Caco-2 (cell line): ENCODE measurements around the gene CACNA1S. TPM values are rescaled to one million over a fixed set of nuclear protein-coding genes. Genes with fewer than 3 reads are reported as not detected.

Source experiments
- BruUV-seq: library from RNA; stranded (reverse); fragments of 400-500 nt; replicated peaks from 2 replicates; lab custom pipeline; 2021; lab: Mats Ljungman, UMichigan
- CTCF ChIA-PET: fragments of 300-600 bp; sonication (Branson Sonifier 250); formaldehyde crosslinking; loops from one replicate; lab custom pipeline; 2022; ENCODE audit warnings: antibody characterized with exemption; lab: Charles Lee
- POLR2A ChIA-PET: fragments of 300-600 bp; sonication (Branson Sonifier 250); formaldehyde crosslinking; loops from one replicate; lab custom pipeline; 2022; ENCODE audit warnings: antibody characterized with exemption; lab: Charles Lee
- DNase-seq, 2 experiments: peaks; one replicate each; pipeline versions ENCODE4 v3.0.0 to v3.0.0-alpha.2; 2020 to 2022
- H3K27me3 ChIP-seq: replicated peaks from 2 replicates; pipeline ENCODE4 v1.6.0; 2011; ENCODE audit warnings: low read length; ENCODE audit not compliant: control insufficient read depth, insufficient read depth
- H3K36me3 ChIP-seq: 2 replicates; pipeline ENCODE4 v1.5.1; 2011; ENCODE audit warnings: low read length; ENCODE audit not compliant: control insufficient read depth, insufficient read depth
- H3K4me1 ChIP-seq: fragments of 250-450 bp; sonication (Bioruptor Pico); 2 replicates; pipeline ENCODE4 v1.5.1; 2020; ENCODE audit warnings: mild to moderate bottlenecking
- H3K4me3 ChIP-seq: 2 replicates; pipeline ENCODE4 v1.5.1; 2011; ENCODE audit warnings: low read depth, mild to moderate bottlenecking, control low read depth, low read length
- H3K9me3 ChIP-seq: fragments of 250-450 bp; sonication (Bioruptor Pico); 2 replicates; pipeline ENCODE4 v1.5.1; 2020; ENCODE audit warnings: mild to moderate bottlenecking, moderate library complexity
- H3K27ac Mint-ChIP-seq: one replicate; pipeline ENCODE4 v1.8.0; 2022; ENCODE audit warnings: mixed read lengths; ENCODE audit not compliant: unreplicated experiment
- H3K27me3 Mint-ChIP-seq: one replicate; pipeline ENCODE4 v1.8.0; 2022; ENCODE audit warnings: mixed read lengths; ENCODE audit not compliant: insufficient read depth, unreplicated experiment
- H3K36me3 Mint-ChIP-seq: one replicate; pipeline ENCODE4 v1.8.0; 2022; ENCODE audit warnings: mild to moderate bottlenecking, mixed read lengths; ENCODE audit not compliant: insufficient read depth, unreplicated experiment
- H3K4me1 Mint-ChIP-seq: one replicate; pipeline ENCODE4 v1.8.0; 2022; ENCODE audit warnings: low read depth, mixed read lengths; ENCODE audit not compliant: unreplicated experiment
- H3K4me3 Mint-ChIP-seq: one replicate; pipeline ENCODE4 v1.8.0; 2022; ENCODE audit warnings: mild to moderate bottlenecking, moderate library complexity, mixed read lengths; ENCODE audit not compliant: unreplicated experiment
- H3K9me3 Mint-ChIP-seq: one replicate; pipeline ENCODE4 v1.8.0; 2022; ENCODE audit warnings: mixed read lengths; ENCODE audit not compliant: unreplicated experiment
- CTCF ChIP-seq, 2 experiments: fragments of 200-600 bp in 1 of 2; IDR thresholded peaks; 1 replicate in 1 of 2; 2 replicates in 1 of 2; pipeline versions ENCODE4 v1.5.1 to v1.8.0; 2011 to 2022; ENCODE audit warnings: antibody characterized with exemption in 1 of 2, control low read depth in 1 of 2, inconsistent platforms in 1 of 2, low read depth in 1 of 2, low read length in 1 of 2, mild to moderate bottlenecking in 1 of 2, moderate library complexity in 1 of 2; ENCODE audit not compliant: insufficient read depth in 1 of 2, severe bottlenecking in 1 of 2, unreplicated experiment in 1 of 2
- intact Hi-C: fragments of 100-400 bp; cut with micrococcal nuclease; formaldehyde crosslinking; loops from one replicate; pipeline ENCODE4 v1.10.0; 2022; ENCODE audit not compliant: unreplicated experiment
- total RNA-seq: library from RNA; stranded (reverse); gene quantifications from 2 replicates; pipeline ENCODE4 v1.2.3, GENCODE V29; 2022

CACNA1S gene
- total RNA-seq, 1 experiment from 2014 or later = 0.07 TPM

- H3K9me3 ChIP-seq = no peaks in the 10 kb centered on the region
- Mint-ChIP-seq H3K9me3 (no peaks in the 10 kb centered on the region), H3K4me1 (no peaks in the 10 kb centered on the region), H3K36me3 (no peaks in the 10 kb centered on the region), H3K27ac (no peak overlapping the region), H3K27me3 (no peaks in the 10 kb centered on the region), H3K4me3 (no peak overlapping the region)
- no peaks in the 10 kb centered on the region for H3K36me3 ChIP-seq
- DNase-seq = no peak
- intact Hi-C loops = no loop called here
- POLR2A ChIA-PET = no interaction called here
- H3K27me3 ChIP-seq = no peaks in the 10 kb centered on the region
- CTCF ChIA-PET = no interaction called here
- TF ChIP-seq CTCF (IDR thresholded peaks at IDR 0.05; ENCODE audit: insufficient read depth in 1 of 2, low read depth in 1 of 2, low read length in 1 of 2, severe bottlenecking in 1 of 2, unreplicated experiment in 1 of 2) = no peak
- H3K4me1 ChIP-seq = 0 out of 2 replicates have a peak, but pooled peaks cover 7% of the 10 kb centered on the region
- no peak overlapping the region for H3K4me3 ChIP-seq
- BruUV-seq = no TSS peak
Measured at GRCh38 chr1:201064806-201065205, 47.4 kb downstream of the CACNA1S start.

- intact Hi-C loops = no loop called here
- Mint-ChIP-seq H3K27me3 (no peaks in the 10 kb centered on the region), H3K4me3 (no peak overlapping the region), H3K36me3 (no peaks in the 10 kb centered on the region), H3K9me3 (no peaks in the 10 kb centered on the region), H3K27ac (no peak overlapping the region), H3K4me1 (no peaks in the 10 kb centered on the region)
- Histone ChIP-seq H3K27me3 (no peaks in the 10 kb centered on the region), H3K4me3 (no peak overlapping the region), H3K9me3 (no peaks in the 10 kb centered on the region), H3K36me3 (no peaks in the 10 kb centered on the region), H3K4me1 (0 out of 2 replicates have a peak, but pooled peaks cover 11% of the 10 kb centered on the region)
- no peak for DNase-seq
- POLR2A ChIA-PET = no interaction called here
- no TSS peak for BruUV-seq
- no peak for TF ChIP-seq CTCF (IDR thresholded peaks at IDR 0.05; ENCODE audit: insufficient read depth in 1 of 2, low read depth in 1 of 2, low read length in 1 of 2, severe bottlenecking in 1 of 2, unreplicated experiment in 1 of 2)
- CTCF ChIA-PET = no interaction called here
Measured at GRCh38 chr1:201063145-201063544, 49.1 kb downstream of the CACNA1S start.

GRCh38 chr1:201062511-201063091 is 49.6 kb downstream of the CACNA1S start:
- TF ChIP-seq CTCF (IDR thresholded peaks at IDR 0.05; ENCODE audit: insufficient read depth in 1 of 2, low read depth in 1 of 2, low read length in 1 of 2, severe bottlenecking in 1 of 2, unreplicated experiment in 1 of 2) = no peak
- no TSS peak for BruUV-seq
- H3K27ac Mint-ChIP-seq = no peak overlapping the region
- no peaks in the 10 kb centered on the region for H3K36me3 ChIP-seq
- intact Hi-C loops = no loop called here
- CTCF ChIA-PET = interaction anchor here (0.5 kb wide), 1 partner anchor 205 kb away, joined by 3 read pairs; no protein-coding TSS in a partner anchor
- no peaks in the 10 kb centered on the region for H3K9me3 Mint-ChIP-seq
- 0 out of 2 replicates have a peak, but pooled peaks cover 11% of the 10 kb centered on the region for H3K4me1 ChIP-seq
- H3K4me3 Mint-ChIP-seq = no peak overlapping the region
- no peaks in the 10 kb centered on the region for H3K27me3 ChIP-seq
- POLR2A ChIA-PET = no interaction called here
- no peaks in the 10 kb centered on the region for H3K27me3 Mint-ChIP-seq
- no peak for DNase-seq
- no peaks in the 10 kb centered on the region for H3K9me3 ChIP-seq
- no peaks in the 10 kb centered on the region for H3K4me1 Mint-ChIP-seq
- no peak overlapping the region for H3K4me3 ChIP-seq
- no peaks in the 10 kb centered on the region for H3K36me3 Mint-ChIP-seq
